Common myeloid progenitor, CD34-positive (primary cell): ENCODE data around the gene ADAMTS12.
"Not testable (repeated sequence)": the region's sequence is repeated elsewhere in the genome, so short reads cannot be mapped to it uniquely, and the experiment has no call there.

ENCODE experiments used
- CTCF ChIA-PET: fragments of 350-600 bp; sonication (Branson Sonifier 250); formaldehyde crosslinking; loops from one replicate; lab custom pipeline; 2021; ENCODE audit warnings: antibody characterized with exemption; lab: Charles Lee
- POLR2A ChIA-PET: fragments of 350-600 bp; sonication (Branson Sonifier 250); formaldehyde crosslinking; loops from one replicate; lab custom pipeline; 2021; ENCODE audit warnings: antibody characterized with exemption; lab: Charles Lee
- DNase-seq, 3 donors: peaks; one replicate each; pipeline versions ENCODE4 v3.0.0 to v3.0.0-alpha.2; 2013
- H3K27ac ChIP-seq, 2 experiments: 1 replicate in 1 of 2; 2 replicates in 1 of 2; pipeline ENCODE4 v1.7.0; 2013; ENCODE audit warnings: inconsistent platforms in 2 of 2, low read length in 2 of 2, mild to moderate bottlenecking in 2 of 2, low read depth in 1 of 2, moderate library complexity in 1 of 2; ENCODE audit not compliant: severe bottlenecking in 2 of 2, insufficient read depth in 1 of 2, poor library complexity in 1 of 2
- H3K27me3 ChIP-seq, 5 experiments: replicated peaks in 2 of 5; 1 replicate in 3 of 5; 2 replicates in 2 of 5; pipeline versions ENCODE4 v1.6.1 to v1.7.0; 2013; ENCODE audit warnings: low read length in 4 of 5, mild to moderate bottlenecking in 2 of 5, moderate library complexity in 2 of 5, inconsistent platforms in 1 of 5; ENCODE audit not compliant: insufficient read depth in 5 of 5, control insufficient read depth in 4 of 5
- H3K36me3 ChIP-seq, 4 experiments: 1 replicate in 2 of 4; 2 replicates in 2 of 4; pipeline versions ENCODE4 v1.6.1 to v1.7.0; 2013; ENCODE audit warnings: low read length in 3 of 4, control low read depth in 1 of 4, mild to moderate bottlenecking in 1 of 4; ENCODE audit not compliant: control insufficient read depth in 4 of 4, insufficient read depth in 4 of 4
- H3K4me1 ChIP-seq, 4 experiments: 1 replicate in 3 of 4; 2 replicates in 1 of 4; pipeline versions ENCODE4 v1.6.1 to v1.7.1; 2013; ENCODE audit warnings: low read length in 3 of 4, mild to moderate bottlenecking in 3 of 4, control low read depth in 1 of 4, inconsistent platforms in 1 of 4, moderate library complexity in 1 of 4; ENCODE audit not compliant: control insufficient read depth in 4 of 4, insufficient read depth in 4 of 4; ENCODE audit errors: control extremely low read depth in 1 of 4
- H3K4me3 ChIP-seq, 7 experiments: 1 replicate in 4 of 7; 2 replicates in 3 of 7; pipeline versions ENCODE4 v1.5.1 to v1.7.0; 2013; ENCODE audit warnings: mild to moderate bottlenecking in 7 of 7, low read length in 6 of 7, moderate library complexity in 6 of 7, inconsistent platforms in 2 of 7, low read depth in 2 of 7, control low read depth in 1 of 7; ENCODE audit not compliant: insufficient read depth in 4 of 7, control insufficient read depth in 1 of 7; ENCODE audit errors: extremely low read depth in 1 of 7
- H3K9me3 ChIP-seq, 5 experiments: 1 replicate in 4 of 5; 2 replicates in 1 of 5; pipeline versions ENCODE4 v1.6.1 to v1.7.1; 2013; ENCODE audit warnings: low read length in 4 of 5, mild to moderate bottlenecking in 2 of 5, inconsistent platforms in 1 of 5, low read depth in 1 of 5, moderate library complexity in 1 of 5; ENCODE audit not compliant: control insufficient read depth in 4 of 5, insufficient read depth in 2 of 5; ENCODE audit errors: control extremely low read depth in 1 of 5
- WGBS: methylation state at CpG from one replicate; pipeline ENCODE4 v1.1.5; 2013; ENCODE audit not compliant: insufficient coverage; 5-methylcytosine and 5-hydroxymethylcytosine counted together

The ADAMTS12 gene

DNA sequence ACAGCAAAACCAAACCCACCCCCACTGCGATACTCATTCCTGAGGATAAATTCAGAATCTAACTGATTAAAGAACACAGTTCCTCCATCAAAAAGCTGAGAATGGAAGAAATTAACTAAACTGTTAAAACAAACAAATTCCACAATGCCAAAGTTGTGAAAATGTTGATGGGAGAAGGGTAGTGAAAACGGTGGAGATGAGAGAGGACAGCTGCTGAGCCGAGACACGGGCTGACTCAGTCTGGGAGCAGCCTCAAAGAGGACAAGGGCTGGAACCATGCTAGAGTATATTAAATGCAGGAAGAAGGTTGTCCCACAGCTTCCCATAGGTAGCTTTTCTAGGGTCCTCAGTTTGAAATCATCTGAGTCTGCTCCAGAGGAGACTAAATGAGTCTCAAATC is 14.3 kb downstream of the ADAMTS12 start:
- H3K27me3 ChIP-seq: no peaks in the 10 kb centered on the region
- POLR2A ChIA-PET: no interaction called here
- no peaks in the 10 kb centered on the region for H3K36me3 ChIP-seq
- DNase-seq: no peak
- CTCF ChIA-PET: no interaction called here
- H3K9me3 ChIP-seq: no peaks in the 10 kb centered on the region
- no peak overlapping the region for H3K4me3 ChIP-seq
- WGBS: 100% methylated on average over 2 of the region's 4 CpGs
- H3K27ac ChIP-seq: no peak overlapping the region
- H3K4me1 ChIP-seq: no peaks in the 10 kb centered on the region

DNA sequence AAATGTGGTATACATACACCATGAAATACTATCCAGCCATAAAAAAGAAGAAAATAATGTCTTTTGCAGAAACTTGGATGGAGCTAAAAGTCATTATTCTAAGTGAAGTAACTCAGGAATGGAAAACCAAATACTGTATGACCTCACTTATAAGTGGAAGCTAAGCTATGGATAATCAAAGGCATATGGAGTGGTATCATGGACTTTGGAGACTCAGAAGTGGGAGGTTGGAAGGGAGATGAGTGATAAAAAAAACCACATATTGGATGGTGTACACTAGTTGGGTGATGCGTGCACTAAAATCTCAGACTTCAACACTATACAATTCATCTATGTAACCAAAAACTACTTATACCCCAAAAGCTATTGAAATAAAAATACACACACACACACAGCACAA is 24.5 kb downstream of the ADAMTS12 start:
- no peaks in the 10 kb centered on the region for H3K36me3 ChIP-seq
- ChIA-PET POLR2A (no interaction called here), CTCF (no interaction called here)
- no peaks in the 10 kb centered on the region for H3K4me1 ChIP-seq
- no CpG with 5 or more reads among the region's 1 CpG for WGBS
- no peaks in the 10 kb centered on the region for H3K27me3 ChIP-seq
- no peak overlapping the region for H3K4me3 ChIP-seq
- H3K9me3 ChIP-seq: peaks cover 0 to 12% (median 8%) of the 10 kb centered on the region in 5 experiments
- no peak overlapping the region for H3K27ac ChIP-seq
- DNase-seq: no peak

DNA sequence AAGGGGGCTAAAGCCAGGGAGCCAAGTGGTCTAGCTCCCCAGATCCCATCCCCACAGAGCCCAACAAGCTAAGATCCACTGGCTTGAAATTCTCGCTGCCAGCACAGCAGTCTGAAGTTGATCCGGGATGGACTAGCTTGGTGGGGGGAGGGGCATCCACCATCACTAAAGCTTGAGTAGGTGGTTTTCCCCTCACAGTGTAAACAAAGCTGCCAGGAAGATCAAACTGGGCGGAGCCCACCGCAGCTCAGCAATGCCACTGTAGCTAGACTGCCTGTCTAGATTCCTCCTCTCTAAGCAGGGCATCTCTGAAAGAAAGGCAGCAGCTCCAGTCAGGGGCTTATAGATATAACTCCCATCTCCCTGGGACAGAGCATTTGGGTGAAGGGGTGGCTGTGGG is 32.6 kb downstream of the ADAMTS12 start:
- H3K36me3 ChIP-seq, POLR2A ChIA-PET, H3K27me3 ChIP-seq, H3K4me3 ChIP-seq, H3K27ac ChIP-seq, H3K9me3 ChIP-seq, CTCF ChIA-PET, H3K4me1 ChIP-seq: not testable (repeated sequence)
- peak in 2 of 3 donors; percentile 12 to 37 for DNase-seq
- 60% methylated on average over 4 of the region's 4 CpGs for WGBS

DNA sequence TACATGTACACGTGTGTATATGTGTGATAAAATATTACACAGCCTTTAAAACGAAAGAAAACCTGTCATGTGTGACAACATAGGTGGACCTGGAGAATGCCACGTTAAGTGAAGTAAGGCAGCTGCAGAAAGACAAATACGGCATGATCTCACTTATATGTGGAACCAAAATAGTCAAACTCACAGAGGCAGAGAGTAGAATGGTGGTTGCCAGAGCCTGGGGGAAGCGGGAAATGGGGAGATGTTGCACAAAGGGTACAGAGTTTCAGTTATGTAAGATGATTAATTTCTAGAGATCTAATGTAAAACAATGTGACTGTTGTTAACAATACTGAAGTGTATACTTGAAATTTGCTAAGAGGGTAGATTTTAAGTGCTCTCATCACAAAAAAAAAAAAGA is 34.8 kb downstream of the ADAMTS12 start:
- POLR2A ChIA-PET: no interaction called here
- no peaks in the 10 kb centered on the region for H3K27me3 ChIP-seq
- H3K9me3 ChIP-seq: no peaks in the 10 kb centered on the region
- CTCF ChIA-PET: interaction anchor here (0.8 kb wide), 1 partner anchor 17 kb away, joined by 3 read pairs; no protein-coding TSS in a partner anchor
- no peak overlapping the region for H3K4me3 ChIP-seq
- H3K36me3 ChIP-seq: no peaks in the 10 kb centered on the region
- DNase-seq: no peak
- no peak overlapping the region for H3K27ac ChIP-seq
- 97% methylated on average over 5 of the region's 5 CpGs for WGBS
- no peaks in the 10 kb centered on the region for H3K4me1 ChIP-seq

DNA sequence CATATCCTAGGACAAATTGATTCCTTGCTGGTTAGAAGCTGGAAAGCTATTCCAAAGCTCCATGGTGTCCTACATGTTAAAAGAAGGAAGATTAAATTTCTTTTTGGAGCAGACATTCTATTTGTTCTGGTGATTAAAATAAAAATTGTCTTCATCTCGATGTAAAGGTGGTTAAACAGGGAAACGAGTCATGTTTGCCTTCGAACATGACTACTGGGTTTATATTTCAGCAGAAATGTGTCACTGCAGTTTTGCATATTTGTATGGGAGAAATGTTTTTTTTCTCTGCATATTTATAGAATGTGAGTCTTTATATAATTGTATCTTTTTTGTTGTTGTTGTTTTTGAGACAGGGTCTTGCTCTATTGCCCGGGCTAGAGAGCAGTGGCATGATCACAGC is 36.4 kb downstream of the ADAMTS12 start:
- Histone ChIP-seq H3K4me1 (peaks cover 3 to 6% (median 4%) of the 10 kb centered on the region in 4 experiments), H3K27me3 (no peaks in the 10 kb centered on the region), H3K9me3 (no peaks in the 10 kb centered on the region), H3K27ac (no peak overlapping the region), H3K4me3 (no peak overlapping the region), H3K36me3 (no peaks in the 10 kb centered on the region)
- WGBS: 96% methylated on average over 3 of the region's 4 CpGs
- POLR2A ChIA-PET: no interaction called here
- CTCF ChIA-PET: interaction anchor here (1.4 kb wide), 1 partner anchor 15 kb away, joined by 3 read pairs; no protein-coding TSS in a partner anchor
- DNase-seq: no peak

DNA sequence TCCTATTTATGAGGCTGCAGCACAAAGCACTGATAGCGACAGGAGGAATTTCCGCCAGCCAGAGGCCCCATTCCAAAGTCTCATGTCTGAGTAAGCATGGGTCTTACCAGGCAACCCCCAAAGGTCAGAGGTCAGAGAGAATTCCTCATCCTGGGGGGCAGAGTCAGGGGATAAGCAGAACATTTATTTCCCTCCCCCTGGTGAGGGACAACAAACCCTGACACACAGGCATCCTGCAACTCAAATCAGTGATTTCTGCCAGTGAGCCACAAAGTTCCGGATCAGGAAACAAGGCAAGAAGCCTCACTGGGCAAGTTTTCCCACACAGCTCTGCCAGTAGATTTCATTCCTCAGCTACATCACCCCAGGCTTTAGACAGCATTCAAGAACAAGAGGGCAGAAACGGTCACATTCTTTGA is 37.0 kb downstream of the ADAMTS12 start:
- Histone ChIP-seq H3K27ac (no peak overlapping the region), H3K4me3 (no peak overlapping the region), H3K27me3 (no peaks in the 10 kb centered on the region), H3K4me1 (peaks cover 6 to 12% (median 9%) of the 10 kb centered on the region in 4 experiments), H3K9me3 (no peaks in the 10 kb centered on the region), H3K36me3 (no peaks in the 10 kb centered on the region)
- ChIA-PET POLR2A (no interaction called here), CTCF (interaction anchor here (1.4 kb wide), 1 partner anchor 14 kb away, joined by 3 read pairs; no protein-coding TSS in a partner anchor)
- no peak for DNase-seq
- WGBS: 98% methylated on average over 4 of the region's 4 CpGs

DNA sequence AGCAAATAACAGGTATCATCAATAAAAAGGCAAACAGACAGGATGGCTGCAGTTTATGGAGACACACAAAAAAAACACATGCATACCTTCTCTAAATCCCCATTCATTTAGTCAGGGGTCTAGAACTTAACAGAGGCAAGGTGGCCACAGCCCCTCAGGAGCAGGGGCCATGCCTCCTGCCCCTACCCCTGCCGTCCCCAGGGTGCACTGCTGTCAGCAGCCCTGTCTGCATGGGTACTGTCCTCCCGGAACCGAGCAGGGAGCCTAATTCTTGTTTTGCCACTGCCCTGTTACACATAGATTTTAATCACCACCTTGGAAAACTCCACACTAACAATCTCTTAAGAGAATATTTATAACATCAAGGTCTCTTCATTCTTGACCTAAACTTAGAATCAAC is 39.0 kb downstream of the ADAMTS12 start:
- H3K4me3 ChIP-seq: no peak overlapping the region
- WGBS: 100% methylated on average over 1 of the region's 3 CpGs
- ChIA-PET CTCF (no interaction called here), POLR2A (no interaction called here)
- no peak for DNase-seq
- H3K36me3 ChIP-seq: no peaks in the 10 kb centered on the region
- H3K27me3 ChIP-seq: no peaks in the 10 kb centered on the region
- no peaks in the 10 kb centered on the region for H3K9me3 ChIP-seq
- no peak overlapping the region for H3K27ac ChIP-seq
- peaks cover 6 to 19% (median 9%) of the 10 kb centered on the region in 4 experiments for H3K4me1 ChIP-seq
